Endothelial cell of umbilical vein (primary cell): Measurements from ENCODE around the gene NYAP2. TPM values are rescaled to one million over a fixed set of nuclear protein-coding genes. Genes with fewer than 3 reads are reported as not detected.

ENCODE experiments used
- BruUV-seq: library from RNA; stranded (reverse); fragments of 400-500 nt; replicated peaks from 2 replicates; lab custom pipeline; 2021; lab: Mats Ljungman, UMichigan
- CTCF ChIA-PET: fragments of 300-600, 350-600 bp; sonication (Branson Sonifier 250); formaldehyde crosslinking; loops from one replicate; lab custom pipeline; 2021; ENCODE audit warnings: antibody characterized with exemption, inconsistent platforms; lab: Charles Lee
- POLR2A ChIA-PET: fragments of 300-600, 350-600 bp; sonication (Branson Sonifier 250); formaldehyde crosslinking; loops from one replicate; lab custom pipeline; 2021; ENCODE audit warnings: antibody characterized with exemption, inconsistent platforms; lab: Charles Lee
- DNase-seq: peaks from one replicate; pipeline ENCODE4 v3.0.0-alpha.2; 2011; ENCODE audit warnings: low read depth, low spot score
- FAIRE-seq: peaks from 2 replicates; lab custom pipeline; 2011; peaks lifted over from hg19 to GRCh38; lab: Jason Lieb, UNC
- H2AFZ ChIP-seq: 2 replicates; pipeline ENCODE4 v1.6.0; 2012; ENCODE audit warnings: low read depth, low read length, control low read depth, inconsistent platforms
- H3K27ac ChIP-seq: 2 replicates; pipeline ENCODE4 v1.5.1; 2011; ENCODE audit warnings: low read depth, mild to moderate bottlenecking, control low read depth, low read length, moderate library complexity; ENCODE audit not compliant: insufficient read depth
- H3K27me3 ChIP-seq, 2 experiments: 2 replicates each; pipeline versions ENCODE4 v1.6.0 to v1.6.1; 2011; ENCODE audit warnings: low read length in 2 of 2, mixed read lengths in 1 of 2; ENCODE audit not compliant: control insufficient read depth in 2 of 2, insufficient read depth in 2 of 2
- H3K36me3 ChIP-seq, 2 experiments: 2 replicates in 1 of 2; 3 replicates in 1 of 2; pipeline ENCODE4 v1.5.1; 2011; ENCODE audit warnings: low read length in 2 of 2, mild to moderate bottlenecking in 1 of 2, moderate library complexity in 1 of 2; ENCODE audit not compliant: control insufficient read depth in 2 of 2, insufficient read depth in 2 of 2; ENCODE audit errors: extremely low read depth in 1 of 2
- H3K4me1 ChIP-seq: 3 replicates; pipeline ENCODE4 v1.5.1; 2011; ENCODE audit warnings: mild to moderate bottlenecking, low read length; ENCODE audit not compliant: control insufficient read depth, insufficient read depth; ENCODE audit errors: extremely low read depth
- H3K4me2 ChIP-seq: 2 replicates; pipeline ENCODE4 v1.6.1; 2011; ENCODE audit warnings: low read length, control low read depth, mixed read lengths; ENCODE audit not compliant: insufficient read depth
- H3K4me3 ChIP-seq, 3 experiments: fragments of 200-600 bp in 1 of 3; sonication (generic), shearing (Covaris generic) in 1 of 3; replicated peaks in 1 of 3; 2 replicates each; pipeline ENCODE4 v1.5.1; 2011 to 2016; ENCODE audit warnings: control low read depth in 3 of 3, low read length in 3 of 3, mild to moderate bottlenecking in 2 of 3, inconsistent platforms in 1 of 3, low read depth in 1 of 3, moderate library complexity in 1 of 3; ENCODE audit not compliant: insufficient read depth in 1 of 3
- H3K79me2 ChIP-seq: 2 replicates; pipeline ENCODE4 v1.6.0; 2012; ENCODE audit warnings: low read length, inconsistent platforms; ENCODE audit not compliant: control insufficient read depth, insufficient read depth
- H3K9ac ChIP-seq: replicated peaks from 2 replicates; pipeline ENCODE3; 2011; ENCODE audit warnings: low read length, control low read depth; ENCODE audit not compliant: insufficient read depth; ENCODE audit errors: extremely low read depth
- H3K9me1 ChIP-seq: replicated peaks from 3 replicates; pipeline ENCODE4 v1.6.0; 2011; ENCODE audit warnings: mild to moderate bottlenecking, low read length; ENCODE audit not compliant: control insufficient read depth, insufficient read depth; ENCODE audit errors: extremely low read depth
- H3K9me3 ChIP-seq: replicated peaks from 2 replicates; pipeline ENCODE4 v1.5.1; 2012; ENCODE audit warnings: low read length, inconsistent platforms; ENCODE audit not compliant: control insufficient read depth, insufficient read depth
- H4K20me1 ChIP-seq: replicated peaks from 2 replicates; pipeline ENCODE3; 2011; ENCODE audit warnings: mild to moderate bottlenecking, low read length; ENCODE audit not compliant: control insufficient read depth, insufficient read depth; ENCODE audit errors: extremely low read depth
- EZH2 ChIP-seq: IDR thresholded peaks from 2 replicates; pipeline ENCODE4 v1.6.1; 2012; ENCODE audit warnings: borderline replicate concordance, low read depth, mild to moderate bottlenecking, moderate library complexity, low read length, inconsistent platforms; ENCODE audit not compliant: severe bottlenecking
- FOS ChIP-seq: IDR thresholded peaks from 2 replicates; pipeline ENCODE4 v1.6.1; 2011; ENCODE audit warnings: mild to moderate bottlenecking, low read length, moderate library complexity, borderline replicate concordance; ENCODE audit not compliant: insufficient read depth
- GATA2 ChIP-seq: IDR thresholded peaks from 2 replicates; pipeline ENCODE4 v1.7.0; 2011; ENCODE audit warnings: low read depth, mild to moderate bottlenecking, moderate library complexity, mixed read lengths, low read length; ENCODE audit not compliant: insufficient read length, insufficient read depth
- JUN ChIP-seq: IDR thresholded peaks from 2 replicates; pipeline ENCODE4 v1.6.1; 2011; ENCODE audit warnings: borderline replicate concordance, low read depth; ENCODE audit not compliant: insufficient read length, insufficient read depth
- MAX ChIP-seq: IDR thresholded peaks from 2 replicates; pipeline ENCODE4 v1.6.1; 2011; ENCODE audit not compliant: insufficient read depth, insufficient read length
- MYC ChIP-seq: IDR thresholded peaks from one replicate; pipeline ENCODE4 v1.6.1; 2011; ENCODE audit warnings: mild to moderate bottlenecking, low read depth, low read length
- POLR2A ChIP-seq: IDR thresholded peaks from 2 replicates; pipeline ENCODE4 v1.6.1; 2012; ENCODE audit warnings: low read depth, mild to moderate bottlenecking, control low read depth, low read length
- POLR2AphosphoS5 ChIP-seq: IDR thresholded peaks from 2 replicates; pipeline ENCODE4 v1.6.1; 2012; ENCODE audit warnings: low read depth, mild to moderate bottlenecking, control low read depth, low read length, moderate library complexity; ENCODE audit not compliant: insufficient read depth
- dilution Hi-C: fragments of 300-500 bp; cut with MboI; formaldehyde crosslinking; loops from one replicate; pipeline ENCODE4 v1.15.0; 2019; ENCODE audit warnings: low sequenced_read_pairs; ENCODE audit not compliant: extremely low pct_ligation_motif_present
- intact Hi-C: fragments of 100-400 bp; cut with micrococcal nuclease; formaldehyde crosslinking; loops from one replicate; pipeline ENCODE4 v1.10.0; 2022
- polyA plus RNA-seq, 4 experiments: library from polyadenylated mRNA; depleted of rRNA in 3 of 4; stranded (reverse) in 3 of 4; unstranded in 1 of 4; fragments of >200 nt; gene quantifications; 2 replicates each; pipeline versions ENCODE4 v1.2.1 to v1.2.3, GENCODE V29; 2011 to 2012; ENCODE audit warnings: missing spikeins in 1 of 4
- total RNA-seq: library from RNA; stranded (reverse); gene quantifications from 2 replicates; pipeline ENCODE4 v1.2.3, GENCODE V29; 2021
- TF ChIP-seq, protein P1 (sequence below), 2 donors: IDR thresholded peaks; 1 replicate in 1 of 2; 2 replicates in 1 of 2; pipeline ENCODE4 v1.5.1; 2011; ENCODE audit warnings: low read length in 2 of 2, mild to moderate bottlenecking in 2 of 2, moderate library complexity in 2 of 2, control low read depth in 1 of 2, inconsistent platforms in 1 of 2, low read depth in 1 of 2; ENCODE audit not compliant: insufficient read depth in 1 of 2; ENCODE audit errors: extremely low read depth in 1 of 2

NYAP2 gene
- total and polyA plus RNA-seq, 2 donors (not counting 3 experiments of a cell fraction or from before 2014, with no cell fraction given): not detected

- no peak overlapping the region for H3K27ac ChIP-seq
- no peaks in the 10 kb centered on the region for H3K9me3 ChIP-seq
- no peak overlapping the region for H2AFZ ChIP-seq
- DNase-seq: no peak
- H3K9ac ChIP-seq: no peak overlapping the region
- no peaks in the 10 kb centered on the region for H4K20me1 ChIP-seq
- H3K4me3 ChIP-seq: no peak overlapping the region
- TF ChIP-seq POLR2AphosphoS5 (no peak), FOS (no peak), POLR2A (no peak), EZH2 (no peak), MAX (no peak), MYC (no peak), GATA2 (no peak), JUN (no peak)
- TF ChIP-seq, protein P1, sequence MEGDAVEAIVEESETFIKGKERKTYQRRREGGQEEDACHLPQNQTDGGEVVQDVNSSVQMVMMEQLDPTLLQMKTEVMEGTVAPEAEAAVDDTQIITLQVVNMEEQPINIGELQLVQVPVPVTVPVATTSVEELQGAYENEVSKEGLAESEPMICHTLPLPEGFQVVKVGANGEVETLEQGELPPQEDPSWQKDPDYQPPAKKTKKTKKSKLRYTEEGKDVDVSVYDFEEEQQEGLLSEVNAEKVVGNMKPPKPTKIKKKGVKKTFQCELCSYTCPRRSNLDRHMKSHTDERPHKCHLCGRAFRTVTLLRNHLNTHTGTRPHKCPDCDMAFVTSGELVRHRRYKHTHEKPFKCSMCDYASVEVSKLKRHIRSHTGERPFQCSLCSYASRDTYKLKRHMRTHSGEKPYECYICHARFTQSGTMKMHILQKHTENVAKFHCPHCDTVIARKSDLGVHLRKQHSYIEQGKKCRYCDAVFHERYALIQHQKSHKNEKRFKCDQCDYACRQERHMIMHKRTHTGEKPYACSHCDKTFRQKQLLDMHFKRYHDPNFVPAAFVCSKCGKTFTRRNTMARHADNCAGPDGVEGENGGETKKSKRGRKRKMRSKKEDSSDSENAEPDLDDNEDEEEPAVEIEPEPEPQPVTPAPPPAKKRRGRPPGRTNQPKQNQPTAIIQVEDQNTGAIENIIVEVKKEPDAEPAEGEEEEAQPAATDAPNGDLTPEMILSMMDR (IDR thresholded peaks at IDR 0.05; ENCODE audit: extremely low read depth in 1 of 2, insufficient read depth in 1 of 2, low read depth in 1 of 2, low read length in 2 of 2): no peak
- dilution Hi-C loops: no loop called here
- H3K79me2 ChIP-seq: no peaks in the 10 kb centered on the region
- ChIA-PET CTCF (no interaction called here), POLR2A (no interaction called here)
- no peak overlapping the region for H3K4me2 ChIP-seq
- no TSS peak for BruUV-seq
- FAIRE-seq: no peak
- intact Hi-C loops: no loop called here
- H3K36me3 ChIP-seq: no peaks in the 10 kb centered on the region
- no peaks in the 10 kb centered on the region for H3K9me1 ChIP-seq
- H3K27me3 ChIP-seq: no peaks in the 10 kb centered on the region
- H3K4me1 ChIP-seq: no peaks in the 10 kb centered on the region
These were observed 11.9 kb downstream of the NYAP2 start for GRCh38 chr2:225411452-225411851.
